Activated CD8-positive, alpha-beta memory T cell treated with anti-CD3 and anti-CD28 coated beads, Interleukin-2, amount 50 U/mL, for 24 hours (primary cell): Measurements from ENCODE around the gene CCN6.

Experiments
- DNase-seq: peaks from one replicate; pipeline ENCODE4 v3.0.0-alpha.2; 2020; ENCODE audit errors: extremely low read depth

CCN6 gene

GRCh38 chr6:112117554-112117953 lies 63.6 kb downstream of the CCN6 start:
- DNase-seq = no peak

GRCh38 chr6:112118034-112118433 lies 64.1 kb downstream of the CCN6 start:
- no peak for DNase-seq
